ENCODE results near the gene THPO.

Gene THPO

GRCh38 chr3:184325715-184326369, 52.2 kb downstream of the THPO start:
- no peak overlapping the region for H3K4me3 ChIP-seq (ENCODE audit: control insufficient read depth, low read depth, low read length)
- no peak for TF ChIP-seq CTCF (conservative IDR thresholded peaks at IDR 0.05; ENCODE audit: control insufficient read depth, insufficient read depth, low read depth, low read length)
- no peak for DNase-seq (ENCODE audit: low read depth)

GRCh38 chr3:184325269-184325668, 52.7 kb downstream of the THPO start:
- no peak for DNase-seq (ENCODE audit: low read depth)
- no peak overlapping the region for H3K4me3 ChIP-seq (ENCODE audit: control insufficient read depth, low read depth, low read length)
- TF ChIP-seq CTCF (conservative IDR thresholded peaks at IDR 0.05; ENCODE audit: control insufficient read depth, insufficient read depth, low read depth, low read length), result no peak

DNA sequence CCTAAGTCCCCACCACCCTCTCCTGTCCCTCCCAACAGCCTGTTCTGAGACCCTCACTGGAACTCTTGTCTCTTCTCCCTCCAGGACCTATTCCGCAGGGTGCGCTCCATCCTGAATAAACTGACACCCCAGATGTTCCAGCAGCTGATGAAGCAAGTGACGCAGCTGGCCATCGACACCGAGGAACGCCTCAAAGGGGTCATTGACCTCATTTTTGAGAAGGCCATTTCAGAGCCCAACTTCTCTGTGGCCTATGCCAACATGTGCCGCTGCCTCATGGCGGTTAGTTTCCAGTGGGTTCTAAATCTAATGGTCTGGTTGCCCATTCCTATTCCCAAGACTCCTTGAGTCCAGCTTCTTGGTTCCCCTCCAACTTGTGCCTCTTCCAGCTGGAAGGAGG, 54.3 kb downstream of the THPO start:
- no peak overlapping the region for H3K4me3 ChIP-seq (ENCODE audit: control insufficient read depth, low read depth, low read length)
- no peak for TF ChIP-seq CTCF (conservative IDR thresholded peaks at IDR 0.05; ENCODE audit: control insufficient read depth, insufficient read depth, low read depth, low read length)
- no peak for DNase-seq (ENCODE audit: low read depth)

DNA sequence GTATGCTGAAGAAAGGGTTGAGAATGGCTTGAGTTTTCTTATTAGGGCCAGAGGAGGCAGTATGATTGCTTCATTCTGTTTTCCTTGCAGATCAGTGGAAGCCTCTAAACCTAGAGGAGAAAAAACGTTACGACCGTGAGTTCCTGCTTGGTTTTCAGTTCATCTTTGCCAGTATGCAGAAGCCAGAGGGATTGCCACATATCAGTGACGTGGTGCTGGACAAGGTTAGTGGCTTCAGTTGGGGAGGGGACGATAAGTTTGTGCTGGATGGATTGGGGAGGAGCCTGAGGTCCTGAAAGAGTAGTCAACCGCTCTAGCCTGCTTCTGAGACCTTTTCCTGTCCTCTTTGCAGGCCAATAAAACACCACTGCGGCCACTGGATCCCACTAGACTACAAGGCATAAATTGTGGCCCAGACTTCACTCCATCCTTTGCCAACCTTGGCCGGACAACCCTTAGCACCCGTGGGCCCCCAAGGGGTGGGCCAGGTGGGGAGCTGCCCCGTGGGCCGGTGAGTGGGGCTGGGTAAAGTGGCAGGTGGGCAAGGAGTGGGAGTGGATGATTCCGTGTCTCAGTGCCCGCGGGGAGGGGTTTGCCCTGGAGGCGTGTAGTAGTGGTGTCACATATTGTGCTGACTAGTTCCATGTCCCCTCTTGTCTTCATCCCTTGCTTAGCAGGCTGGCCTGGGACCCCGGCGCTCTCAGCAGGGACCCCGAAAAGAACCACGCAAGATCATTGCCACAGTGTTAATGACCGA, 55.1 kb downstream of the THPO start:
- H3K4me3 ChIP-seq (ENCODE audit: control insufficient read depth, low read depth, low read length), result no peak overlapping the region
- peak; percentile 90 for DNase-seq (ENCODE audit: low read depth)
- TF ChIP-seq CTCF (conservative IDR thresholded peaks at IDR 0.05; ENCODE audit: control insufficient read depth, insufficient read depth, low read depth, low read length), result no peak
